Small intestine (tissue), 7 donors: ENCODE data around the gene OPN4. TPM values are rescaled to one million over a fixed set of nuclear protein-coding genes. Genes with fewer than 3 reads are reported as not detected.

Experiments
- DNase-seq, 2 donors: peaks; one replicate each; pipeline versions ENCODE4 v3.0.0 to v3.0.0-alpha.2; 2013
- FAIRE-seq: peaks from 2 replicates; lab custom pipeline; 2012; peaks lifted over from hg19 to GRCh38; lab: Jason Lieb, UNC
- H3K27ac ChIP-seq, 3 donors: one replicate each; pipeline ENCODE4 v1.5.1; 2013; ENCODE audit warnings: low read length in 2 of 3, mild to moderate bottlenecking in 2 of 3, control low read depth in 1 of 3, inconsistent platforms in 1 of 3, low read depth in 1 of 3, moderate library complexity in 1 of 3
- H3K27me3 ChIP-seq, 3 donors: one replicate each; pipeline ENCODE4 v1.6.1; 2013; ENCODE audit warnings: low read length in 3 of 3, inconsistent platforms in 1 of 3; ENCODE audit not compliant: control insufficient read depth in 3 of 3, insufficient read depth in 3 of 3
- H3K36me3 ChIP-seq, 3 donors: one replicate each; pipeline ENCODE4 v1.6.1; 2013; ENCODE audit warnings: low read length in 3 of 3, inconsistent platforms in 1 of 3, low read depth in 1 of 3, mild to moderate bottlenecking in 1 of 3, moderate library complexity in 1 of 3; ENCODE audit not compliant: control insufficient read depth in 3 of 3, insufficient read depth in 2 of 3
- H3K4me1 ChIP-seq, 3 donors: one replicate each; pipeline ENCODE4 v1.6.1; 2013; ENCODE audit warnings: low read length in 2 of 3, inconsistent platforms in 1 of 3, low read depth in 1 of 3, mild to moderate bottlenecking in 1 of 3, moderate library complexity in 1 of 3; ENCODE audit not compliant: control insufficient read depth in 3 of 3, insufficient read depth in 2 of 3
- H3K4me3 ChIP-seq, 3 donors: one replicate each; pipeline ENCODE4 v1.5.1; 2013; ENCODE audit warnings: low read length in 3 of 3, control low read depth in 1 of 3, inconsistent platforms in 1 of 3, low read depth in 1 of 3, mild to moderate bottlenecking in 1 of 3, moderate library complexity in 1 of 3
- H3K9me3 ChIP-seq, 2 donors: one replicate each; pipeline ENCODE4 v1.6.1; 2013; ENCODE audit warnings: low read depth in 1 of 2, low read length in 1 of 2; ENCODE audit not compliant: control insufficient read depth in 2 of 2, insufficient read depth in 1 of 2
- WGBS, 3 donors: extraction: QIAGEN DNeasy Blood & Tissue Kit; methylation state at CpG; one replicate each; pipeline ENCODE4 v1.1.7; 2013; 5-methylcytosine and 5-hydroxymethylcytosine counted together
- polyA plus RNA-seq, 4 donors: library from polyadenylated mRNA; stranded (reverse) in 3 of 4; unstranded in 1 of 4; fragments of 200-250 nt in 3 of 4; fragments of 120-200 nt in 1 of 4; gene quantifications; one replicate each; pipeline versions ENCODE4 v1.2.1 to v1.2.3, GENCODE V29; 2013
- donor health status: healthy with polysubstance abuse.
- donor health status: control.
- donor health status: control.
- donor health status: Bipolar disorder and iron deficiency.
- donor health status: healthy.

OPN4 gene
- polyA plus RNA-seq, 4 donors = 0.07 TPM; not detected in 3

DNA sequence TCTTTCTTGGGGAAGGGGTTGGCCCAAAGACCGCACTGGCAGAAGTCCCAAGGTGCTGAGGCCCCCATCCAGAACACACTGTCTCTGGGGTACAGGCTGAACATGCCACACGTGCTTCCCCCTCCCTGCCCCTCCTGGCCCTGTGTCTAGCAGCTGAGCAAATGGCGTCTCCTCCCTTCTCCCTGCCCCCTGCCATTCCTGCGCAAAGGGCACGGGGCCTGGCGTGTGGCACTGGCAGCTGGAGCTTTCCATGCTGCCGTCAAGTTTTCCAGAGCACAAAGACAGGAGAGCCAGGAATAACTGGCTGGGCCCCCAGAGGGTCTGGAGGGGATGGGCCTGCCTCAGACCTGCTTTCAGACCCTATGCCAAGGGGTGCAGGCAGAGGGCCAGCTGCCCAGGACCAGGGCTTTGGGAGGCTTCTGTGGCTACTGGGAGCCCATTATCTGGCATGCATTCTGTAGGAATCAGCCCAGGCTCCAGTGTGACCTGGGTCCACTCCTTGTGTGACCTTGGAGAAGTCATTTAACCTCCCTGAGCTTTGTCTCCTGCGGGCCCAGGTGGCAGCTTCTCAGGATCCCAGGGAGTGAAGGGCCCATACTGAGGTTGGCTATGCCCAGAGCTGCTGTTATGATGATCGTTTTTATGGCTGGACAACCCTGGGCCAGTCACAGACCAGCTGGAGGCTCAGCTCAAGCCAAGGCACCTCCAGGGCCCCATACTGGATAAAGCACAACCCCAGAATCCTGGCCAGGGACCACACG is 13.3 kb downstream of the OPN4 start:
- no peaks in the 10 kb centered on the region for H3K36me3 ChIP-seq
- no peaks in the 10 kb centered on the region for H3K27me3 ChIP-seq
- peaks cover 0 to 23% (median 0%) of the 10 kb centered on the region in 3 donors for H3K4me1 ChIP-seq
- 64 to 80% (median 65%) methylated on average over 10 of the region's 10 CpGs for WGBS, 3 donors
- DNase-seq (no peak), FAIRE-seq (no peak)
- H3K4me3 ChIP-seq = no peak overlapping the region
- H3K27ac ChIP-seq = peak overlapping the region in 1 of 3 donors; percentile 41
- H3K9me3 ChIP-seq = no peaks in the 10 kb centered on the region

DNA sequence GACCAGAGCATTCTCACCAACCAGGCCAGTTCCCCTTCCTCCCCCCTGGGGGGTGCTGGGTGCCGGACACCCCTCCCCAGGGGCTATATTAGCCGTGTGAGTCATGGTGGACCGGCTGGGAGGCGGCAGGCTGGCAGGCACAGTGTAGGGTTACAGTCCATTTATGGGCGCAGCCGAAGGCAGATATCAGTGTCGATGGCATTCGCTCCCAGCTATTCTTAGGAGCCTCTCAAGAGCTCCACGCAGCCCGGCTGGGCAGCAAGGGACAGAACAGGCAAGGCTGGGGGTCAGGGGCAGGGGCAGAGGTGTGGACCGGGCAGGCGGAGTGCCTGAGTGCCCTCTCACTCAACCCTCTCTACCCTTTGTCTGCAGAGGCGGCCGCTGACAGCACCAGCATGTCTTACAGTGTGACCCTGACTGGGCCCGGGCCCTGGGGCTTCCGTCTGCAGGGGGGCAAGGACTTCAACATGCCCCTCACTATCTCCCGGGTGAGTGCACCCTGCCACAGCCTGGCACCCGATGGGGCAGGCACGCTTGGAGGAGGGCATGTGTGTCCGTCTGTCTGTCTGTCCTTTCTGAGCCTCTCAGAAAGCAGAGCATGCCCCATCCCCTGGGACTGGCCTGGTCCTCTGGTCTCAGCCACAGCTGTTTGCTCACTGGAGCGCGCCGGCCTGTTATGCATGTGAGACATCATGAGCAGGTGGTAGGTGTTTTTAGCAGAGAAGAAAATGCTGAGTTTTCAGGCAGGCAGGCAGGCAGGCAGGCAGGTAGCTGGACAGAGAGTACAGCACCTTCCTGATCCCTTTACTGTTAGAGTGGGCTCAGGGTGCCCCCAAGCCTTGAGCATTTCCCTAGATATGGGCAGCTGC is 14.2 kb downstream of the OPN4 start, which contains the start of gene LDB3:
Gene LDB3 (plus strand): TSS at position 215 of the 869 bp plus-strand sequence. CDS start 181 bp downstream, at position 396.
- DNase-seq (peak in 1 of 2 donors; percentile 28), FAIRE-seq (no peak)
- H3K27ac ChIP-seq = peak within 1 kb of the TSS in 1 of 3 donors; percentile 42
- H3K4me1 ChIP-seq = peaks cover 0 to 31% (median 0%) of the 10 kb centered on the region in 3 donors
- H3K9me3 ChIP-seq = no peaks in the 10 kb centered on the region
- peaks cover 0 to 2% (median 0%) of the 10 kb centered on the region in 3 donors for H3K36me3 ChIP-seq
- WGBS, 3 donors = 45 to 64% (median 56%) methylated on average over 23 of the region's 23 CpGs
- H3K27me3 ChIP-seq = no peaks in the 10 kb centered on the region
- no peak within 1 kb of the TSS for H3K4me3 ChIP-seq

- DNase-seq (no peak), FAIRE-seq (no peak)
- Histone ChIP-seq H3K4me3 (no peak overlapping the region), H3K4me1 (peaks cover 0 to 23% (median 0%) of the 10 kb centered on the region in 3 donors), H3K27ac (no peak overlapping the region), H3K27me3 (no peaks in the 10 kb centered on the region), H3K36me3 (peaks cover 0 to 2% (median 0%) of the 10 kb centered on the region in 3 donors), H3K9me3 (no peaks in the 10 kb centered on the region)
- whole genome bisulfite sequencing, 3 donors = 81 to 86% (median 85%) methylated on average over 8 of the region's 8 CpGs
Measured at GRCh38 chr10:86670290-86670811, 16.0 kb downstream of the OPN4 start.

DNA sequence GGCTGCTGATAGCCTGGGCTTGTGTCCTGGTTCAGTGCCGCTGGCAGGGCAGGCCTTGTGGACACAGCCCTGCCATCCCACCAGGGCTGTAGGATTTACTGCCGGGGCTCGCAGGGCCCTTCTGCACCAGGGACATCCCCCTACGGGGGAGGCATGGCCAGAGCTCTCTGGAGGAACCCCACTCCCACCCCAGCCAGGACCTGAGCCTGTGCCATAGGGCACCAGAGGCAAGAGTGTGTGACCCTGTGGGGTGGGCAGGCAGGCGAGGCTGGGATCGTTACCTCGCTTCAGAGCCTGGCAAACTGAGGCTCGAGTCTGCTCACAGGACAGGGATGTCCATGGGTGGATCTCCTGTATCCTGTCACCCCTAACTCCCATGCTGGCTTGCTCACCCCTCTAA is 16.5 kb downstream of the OPN4 start:
- DNase-seq (no peak), FAIRE-seq (no peak)
- no peaks in the 10 kb centered on the region for H3K27me3 ChIP-seq
- no peak overlapping the region for H3K27ac ChIP-seq
- H3K4me3 ChIP-seq = no peak overlapping the region
- H3K4me1 ChIP-seq = peaks cover 0 to 23% (median 0%) of the 10 kb centered on the region in 3 donors
- no peaks in the 10 kb centered on the region for H3K9me3 ChIP-seq
- WGBS, 3 donors = 88 to 92% (median 91%) methylated on average over 8 of the region's 8 CpGs
- H3K36me3 ChIP-seq = peaks cover 0 to 2% (median 0%) of the 10 kb centered on the region in 3 donors

- Histone ChIP-seq H3K9me3 (no peaks in the 10 kb centered on the region), H3K4me1 (peaks cover 0 to 23% (median 0%) of the 10 kb centered on the region in 3 donors), H3K4me3 (no peak overlapping the region), H3K27me3 (no peaks in the 10 kb centered on the region), H3K27ac (no peak overlapping the region), H3K36me3 (peaks cover 0 to 2% (median 0%) of the 10 kb centered on the region in 3 donors)
- DNase-seq (peak in 1 of 2 donors; percentile 61), FAIRE-seq (no peak)
- 62 to 72% (median 69%) methylated on average over 3 of the region's 3 CpGs for WGBS, 3 donors
Measured at GRCh38 chr10:86671419-86671818, 17.1 kb downstream of the OPN4 start.

DNA sequence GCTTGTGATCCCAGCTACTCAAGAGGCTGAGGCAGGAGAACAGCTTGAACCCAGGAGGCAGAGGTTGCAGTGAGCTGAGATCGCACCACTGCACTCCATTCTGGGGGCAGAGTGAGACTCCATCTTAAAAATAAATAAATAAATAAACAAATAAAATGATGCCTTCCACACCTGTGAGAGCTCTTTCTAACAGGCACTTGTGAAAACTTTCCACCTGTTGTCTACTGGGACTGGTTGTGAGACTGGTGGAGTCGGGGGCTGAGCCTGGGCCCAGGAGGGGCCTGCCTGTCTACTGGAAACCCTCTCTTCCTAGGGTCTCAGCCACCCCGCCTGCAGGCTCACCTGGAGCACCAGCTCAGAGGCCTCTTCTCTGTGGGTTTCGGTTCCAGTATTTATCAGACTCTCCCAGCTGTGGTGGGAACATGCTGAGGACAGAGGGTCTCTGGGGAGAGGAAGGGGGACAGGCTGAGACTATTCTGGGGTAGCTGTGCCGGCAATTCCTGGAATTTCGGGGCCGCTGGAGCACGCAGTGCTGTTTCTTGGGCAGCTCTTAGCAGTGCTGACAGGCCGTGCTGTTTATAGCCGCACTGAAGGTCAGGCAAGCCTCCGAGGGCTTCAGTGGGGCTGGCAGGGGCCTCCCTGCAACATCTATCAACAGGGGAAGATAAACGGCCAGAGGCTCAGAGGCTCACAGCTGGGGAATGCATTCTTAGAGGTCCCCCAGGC is 17.8 kb downstream of the OPN4 start:
- 62 to 90% (median 78%) methylated on average over 12 of the region's 12 CpGs for WGBS, 3 donors
- H3K4me1 ChIP-seq = peaks cover 0 to 23% (median 0%) of the 10 kb centered on the region in 3 donors

GRCh38 chr10:86673216-86673826 is 19.0 kb downstream of the OPN4 start:
- no peak overlapping the region for H3K27ac ChIP-seq
- 70 to 78% (median 77%) methylated on average over 6 of the region's 6 CpGs for WGBS, 3 donors
- no peak for FAIRE-seq

More for the DNA sequence above, 17.8 kb downstream of the OPN4 start:
- DNase-seq (peak in 1 of 2 donors; percentile 47), FAIRE-seq (no peak)
- Histone ChIP-seq H3K27me3 (no peaks in the 10 kb centered on the region), H3K27ac (no peak overlapping the region), H3K4me3 (no peak overlapping the region), H3K36me3 (peaks cover 0 to 2% (median 0%) of the 10 kb centered on the region in 3 donors), H3K9me3 (no peaks in the 10 kb centered on the region)

More at GRCh38 chr10:86673216-86673826, 19.0 kb downstream of the OPN4 start:
- DNase-seq = no peak
- H3K36me3 ChIP-seq = peaks cover 0 to 2% (median 0%) of the 10 kb centered on the region in 3 donors
- no peaks in the 10 kb centered on the region for H3K9me3 ChIP-seq
- no peak overlapping the region for H3K4me3 ChIP-seq
- H3K4me1 ChIP-seq = peaks cover 0 to 23% (median 0%) of the 10 kb centered on the region in 3 donors
- H3K27me3 ChIP-seq = no peaks in the 10 kb centered on the region
